ENCODE results near the gene HAL. TPM values are rescaled to one million over a fixed set of nuclear protein-coding genes. Genes with fewer than 3 reads are reported as not detected.

Gene HAL
- total RNA-seq, 1 donor from 2014 or later: 0.74 TPM

DNA sequence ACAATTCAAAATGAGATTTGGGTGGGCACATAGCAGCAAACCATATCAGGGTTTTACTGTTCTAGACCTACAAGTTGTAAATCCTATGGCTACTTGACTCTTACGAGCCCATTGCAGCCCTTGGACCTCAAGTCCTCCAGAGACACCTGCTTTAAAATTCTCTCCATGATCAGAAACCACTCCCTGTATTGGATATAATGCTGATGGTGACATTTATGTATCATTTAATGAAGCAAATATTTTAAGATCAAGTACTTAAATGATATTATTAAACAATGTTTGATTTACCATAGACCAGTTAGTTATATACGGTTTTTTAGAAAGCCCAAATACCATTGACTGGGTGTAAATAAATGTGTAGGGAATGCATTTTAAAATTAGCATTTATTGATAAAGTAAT is 28.8 kb downstream of the HAL start:
- intact Hi-C loops (cut with DNase I): loop anchor here (10.0 kb wide), 1 partner anchor 1868 kb away; no protein-coding TSS in a partner anchor

GRCh38 chr12:95966287-95966870 is 29.8 kb downstream of the HAL start:
- no peaks in the 10 kb centered on the region for H3K27me3 ChIP-seq
- no peak overlapping the region for H3K4me3 ChIP-seq
- no peak overlapping the region for H3K27ac ChIP-seq
- DNase-seq (ENCODE audit: extremely low spot score in 2 of 2): no peak
- intact Hi-C loops (cut with DNase I): loop anchor here (10.0 kb wide), 1 partner anchor 1868 kb away; no protein-coding TSS in a partner anchor
- no peak for TF ChIP-seq POLR2AphosphoS5 (IDR thresholded peaks at IDR 0.05; ENCODE audit: insufficient read depth in 1 of 2, low read depth in 1 of 2)
- TF ChIP-seq CTCF (IDR thresholded peaks at IDR 0.05): no peak
- no peak for TF ChIP-seq POLR2A (IDR thresholded peaks at IDR 0.05)
- H3K4me1 ChIP-seq: no peaks in the 10 kb centered on the region
- H3K36me3 ChIP-seq: no peaks in the 10 kb centered on the region
- H3K9me3 ChIP-seq: no peaks in the 10 kb centered on the region

More for the DNA sequence above, 28.8 kb downstream of the HAL start:
- H3K9me3 ChIP-seq: no peaks in the 10 kb centered on the region
- H3K36me3 ChIP-seq: no peaks in the 10 kb centered on the region
- H3K27me3 ChIP-seq: no peaks in the 10 kb centered on the region
- no peak overlapping the region for H3K4me3 ChIP-seq
- TF ChIP-seq CTCF (IDR thresholded peaks at IDR 0.05): no peak
- no peak for TF ChIP-seq POLR2AphosphoS5 (IDR thresholded peaks at IDR 0.05; ENCODE audit: insufficient read depth in 1 of 2, low read depth in 1 of 2)
- no peak for TF ChIP-seq POLR2A (IDR thresholded peaks at IDR 0.05)
- H3K4me1 ChIP-seq: no peaks in the 10 kb centered on the region
- no peak for DNase-seq (ENCODE audit: extremely low spot score in 2 of 2)
- H3K27ac ChIP-seq: no peak overlapping the region

DNA sequence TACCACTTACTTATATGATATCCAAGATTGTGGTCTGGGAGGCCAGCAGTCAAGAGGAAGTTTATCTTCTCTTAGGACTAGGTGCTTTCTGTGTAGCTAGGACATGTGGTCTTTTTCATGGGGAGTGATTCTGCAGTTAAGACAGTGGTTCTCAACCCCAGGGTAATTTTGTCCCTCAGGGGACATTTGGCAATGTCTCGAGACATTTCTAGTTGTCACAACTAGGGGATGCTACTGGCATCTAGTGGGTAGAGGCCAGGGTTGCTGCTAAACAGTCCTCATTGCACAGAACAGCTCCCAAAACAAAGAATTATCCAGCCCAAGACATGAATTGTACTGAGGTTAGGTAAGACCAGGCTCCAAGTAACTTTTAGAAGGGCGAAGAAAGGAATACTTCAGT is 33.0 kb downstream of the HAL start:
- no peaks in the 10 kb centered on the region for H3K36me3 ChIP-seq
- H3K9me3 ChIP-seq: no peaks in the 10 kb centered on the region
- no peaks in the 10 kb centered on the region for H3K27me3 ChIP-seq
- DNase-seq (ENCODE audit: extremely low spot score in 2 of 2): no peak
- no peak overlapping the region for H3K4me3 ChIP-seq
- intact Hi-C loops (cut with DNase I): loop anchor here (10.0 kb wide), 1 partner anchor 1872 kb away; no protein-coding TSS in a partner anchor
- no peak overlapping the region for H3K27ac ChIP-seq
- no peak for TF ChIP-seq CTCF (IDR thresholded peaks at IDR 0.05)
- no peak for TF ChIP-seq POLR2A (IDR thresholded peaks at IDR 0.05)
- no peak for TF ChIP-seq POLR2AphosphoS5 (IDR thresholded peaks at IDR 0.05; ENCODE audit: insufficient read depth in 1 of 2, low read depth in 1 of 2)
- H3K4me1 ChIP-seq: no peaks in the 10 kb centered on the region

DNA sequence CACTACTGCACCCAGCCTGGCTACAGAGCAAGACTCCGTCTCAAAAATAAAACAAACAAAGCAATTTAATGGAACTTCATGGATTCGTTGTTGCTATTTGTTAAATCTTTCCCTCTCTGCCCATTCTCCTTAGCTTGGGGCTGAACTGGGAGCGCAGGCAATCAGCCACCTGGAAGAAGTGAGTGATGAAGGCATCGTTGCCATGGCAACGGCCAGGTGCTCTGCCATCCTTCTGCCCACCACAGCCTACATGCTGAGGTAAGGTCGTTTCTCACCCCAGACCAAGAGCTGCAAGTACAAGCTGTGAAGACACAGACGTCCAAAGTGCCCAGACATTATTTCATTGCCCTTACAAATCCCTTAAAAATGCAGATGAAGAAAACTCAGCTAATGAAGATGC is 33.9 kb downstream of the HAL start:
- TF ChIP-seq POLR2A (IDR thresholded peaks at IDR 0.05): no peak
- no peak for TF ChIP-seq CTCF (IDR thresholded peaks at IDR 0.05)
- TF ChIP-seq POLR2AphosphoS5 (IDR thresholded peaks at IDR 0.05; ENCODE audit: insufficient read depth in 1 of 2, low read depth in 1 of 2): no peak
- Histone ChIP-seq H3K4me1 (no peaks in the 10 kb centered on the region), H3K4me3 (no peak overlapping the region), H3K27me3 (no peaks in the 10 kb centered on the region), H3K27ac (no peak overlapping the region), H3K9me3 (no peaks in the 10 kb centered on the region), H3K36me3 (no peaks in the 10 kb centered on the region)
- intact Hi-C loops (cut with DNase I): loop anchor here (10.0 kb wide), 1 partner anchor 1873 kb away; no protein-coding TSS in a partner anchor
- DNase-seq (ENCODE audit: extremely low spot score in 2 of 2): no peak

- Histone ChIP-seq H3K9me3 (no peaks in the 10 kb centered on the region), H3K27me3 (no peaks in the 10 kb centered on the region)
- intact Hi-C loops (cut with DNase I): loop anchor here (10.0 kb wide), 1 partner anchor 1875 kb away; no protein-coding TSS in a partner anchor
Observed at GRCh38 chr12:95960241-95960640, 35.9 kb downstream of the HAL start.

More at GRCh38 chr12:95960241-95960640, 35.9 kb downstream of the HAL start:
- no peak for TF ChIP-seq POLR2A (IDR thresholded peaks at IDR 0.05)
- TF ChIP-seq POLR2AphosphoS5 (IDR thresholded peaks at IDR 0.05; ENCODE audit: insufficient read depth in 1 of 2, low read depth in 1 of 2): no peak
- no peak for TF ChIP-seq CTCF (IDR thresholded peaks at IDR 0.05)
- no peak overlapping the region for H3K27ac ChIP-seq
- no peak for DNase-seq (ENCODE audit: extremely low spot score in 2 of 2)
- H3K36me3 ChIP-seq: no peaks in the 10 kb centered on the region
- H3K4me1 ChIP-seq: no peaks in the 10 kb centered on the region
- H3K4me3 ChIP-seq: no peak overlapping the region

Data from vagina (tissue), 2 donors.